NCI-H524 treated with DMSO at 0.1 percent for 48 hours (cell line): ENCODE data around the gene PKP1.

Experiments
- DNase-seq: peaks from one replicate; lab custom pipeline; 2025; lab: John Stamatoyannopoulos, UW

The PKP1 gene

DNA sequence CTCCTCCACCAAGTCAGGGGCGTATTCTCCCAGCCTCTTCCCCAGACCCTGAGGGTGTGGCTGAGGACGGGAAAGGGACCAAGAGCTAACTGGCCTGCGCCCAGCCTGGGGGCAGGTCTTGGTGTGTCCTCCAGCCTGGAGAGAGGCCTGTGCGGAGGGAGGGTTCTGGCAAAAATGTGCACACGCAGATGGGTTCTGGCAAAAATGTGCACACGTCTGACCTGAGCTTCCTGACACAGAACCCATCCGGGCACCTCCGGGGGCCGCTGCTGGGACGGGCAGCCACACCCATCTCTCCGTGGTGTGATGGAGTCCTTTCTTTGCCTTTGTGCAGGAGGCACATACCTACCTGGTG, 23.1 kb upstream of the PKP1 start:
- DNase-seq: no peak

DNA sequence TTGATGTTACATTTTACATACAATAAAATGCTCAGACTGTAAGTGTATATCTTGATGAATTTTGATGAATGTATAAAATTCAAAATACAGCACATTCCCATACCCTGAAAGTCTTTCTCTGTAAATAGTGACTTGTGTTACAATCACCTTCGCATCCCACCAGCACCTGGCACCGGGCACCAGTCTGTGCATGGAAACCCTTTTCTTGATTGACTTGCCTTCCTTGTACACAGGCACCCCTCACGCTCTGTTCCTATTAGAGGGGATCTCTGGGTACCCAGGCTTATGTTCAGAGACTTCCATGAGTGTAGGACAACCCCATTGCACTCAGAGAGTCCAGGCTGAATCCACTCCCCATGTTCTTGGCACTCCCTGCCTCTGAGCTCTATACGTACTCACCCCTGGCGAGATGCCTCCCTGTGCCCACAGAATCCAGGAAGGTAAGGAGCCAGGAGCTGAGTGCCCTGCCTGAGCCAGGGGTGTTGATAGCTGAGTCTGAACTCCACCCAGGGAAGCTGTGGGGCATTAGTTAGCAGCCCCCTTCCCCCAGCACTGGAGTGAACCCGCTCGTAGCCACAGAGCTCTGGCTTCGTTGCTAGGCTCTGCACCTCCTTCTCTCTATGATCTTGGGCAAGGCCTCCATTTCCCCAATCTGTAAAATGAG, 22.5 kb upstream of the PKP1 start:
- DNase-seq: no peak

DNA sequence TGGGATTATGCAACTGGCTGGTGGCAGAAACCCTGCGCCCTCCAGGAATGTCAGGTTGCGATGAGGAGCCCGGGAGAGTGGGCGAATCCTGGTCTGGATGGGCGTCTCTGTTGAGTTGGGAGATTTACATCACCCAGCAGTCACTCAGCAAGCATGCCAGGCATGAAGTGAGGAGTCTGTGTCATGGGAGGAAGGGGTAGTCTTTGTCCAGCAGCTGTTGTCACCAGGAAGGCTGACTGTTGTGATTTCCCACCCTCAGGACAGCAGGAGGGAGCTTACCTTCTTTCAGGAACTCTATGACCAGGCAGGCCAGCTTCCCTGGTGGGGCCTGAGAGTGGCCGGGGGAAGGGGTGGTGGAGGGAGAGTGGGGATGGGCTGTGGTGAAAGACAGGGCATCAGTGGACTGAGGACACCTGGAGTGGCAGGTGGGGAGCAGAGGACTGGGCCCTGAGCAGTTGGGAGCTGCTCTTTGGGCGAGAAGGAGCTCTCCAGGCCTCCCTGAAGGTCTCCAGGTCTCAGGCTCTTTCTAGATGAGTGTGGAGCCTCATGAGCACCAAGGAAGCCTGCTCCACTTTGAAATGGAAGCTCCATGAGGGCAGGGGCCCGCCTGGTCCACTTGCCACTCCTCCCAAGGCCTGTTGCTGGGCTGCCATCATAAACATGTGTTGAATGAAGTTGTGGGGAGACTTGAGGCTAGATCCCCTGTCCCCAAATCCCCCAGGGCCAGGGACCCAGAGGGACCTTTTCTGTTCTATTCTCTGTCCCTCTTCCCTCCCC, 21.3 kb upstream of the PKP1 start:
- no peak for DNase-seq

DNA sequence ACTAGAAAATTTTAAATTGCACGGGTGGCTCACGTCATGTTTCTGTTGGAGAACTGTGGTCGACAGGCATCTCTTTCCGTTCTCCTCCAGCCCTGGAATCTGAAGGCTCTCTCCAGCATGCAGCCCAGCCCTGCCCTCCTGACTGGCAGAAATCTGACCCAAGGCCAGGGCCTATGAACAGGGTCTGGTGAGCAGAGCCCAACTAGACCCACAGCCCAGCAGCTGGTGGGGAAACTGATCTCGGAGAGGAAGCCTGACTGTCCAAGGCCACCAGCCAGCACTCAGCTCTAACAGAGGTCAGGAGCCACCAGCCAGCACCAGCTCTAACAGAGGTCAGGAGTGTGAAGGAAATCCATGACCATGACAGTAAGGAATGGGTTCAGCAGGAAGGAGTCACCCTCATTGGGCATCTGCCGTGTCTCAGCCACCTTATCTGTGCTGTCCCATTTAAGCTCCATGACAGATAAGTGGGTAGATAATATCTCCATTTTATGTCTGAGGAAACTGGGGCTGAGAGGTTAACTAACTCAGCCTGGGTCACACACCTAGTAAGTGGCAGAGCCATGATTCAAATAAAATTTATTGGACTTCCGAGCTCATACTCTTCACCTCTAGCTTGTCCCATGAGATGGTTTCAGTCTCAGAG, 20.2 kb upstream of the PKP1 start:
- DNase-seq: no peak

DNA sequence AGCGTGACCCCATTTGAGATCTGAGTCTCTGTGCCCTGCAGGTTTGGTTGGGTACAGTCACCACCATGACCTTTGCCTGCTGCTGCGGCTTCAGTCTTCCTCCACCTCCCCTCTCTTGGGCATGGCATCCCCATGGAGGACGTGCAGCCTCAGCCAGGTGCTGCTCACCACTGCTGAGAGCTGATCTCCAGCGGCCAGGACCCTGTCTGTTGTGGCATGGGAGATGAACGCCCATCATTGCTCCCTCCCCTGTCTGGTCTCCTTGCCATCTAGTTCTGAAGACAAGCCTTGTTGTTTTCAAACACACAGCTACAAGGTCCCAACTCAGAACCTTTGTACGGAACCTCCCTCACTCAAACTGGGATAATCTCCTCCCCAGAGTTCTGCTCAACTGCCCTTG, 19.2 kb upstream of the PKP1 start:
- DNase-seq: no peak

DNA sequence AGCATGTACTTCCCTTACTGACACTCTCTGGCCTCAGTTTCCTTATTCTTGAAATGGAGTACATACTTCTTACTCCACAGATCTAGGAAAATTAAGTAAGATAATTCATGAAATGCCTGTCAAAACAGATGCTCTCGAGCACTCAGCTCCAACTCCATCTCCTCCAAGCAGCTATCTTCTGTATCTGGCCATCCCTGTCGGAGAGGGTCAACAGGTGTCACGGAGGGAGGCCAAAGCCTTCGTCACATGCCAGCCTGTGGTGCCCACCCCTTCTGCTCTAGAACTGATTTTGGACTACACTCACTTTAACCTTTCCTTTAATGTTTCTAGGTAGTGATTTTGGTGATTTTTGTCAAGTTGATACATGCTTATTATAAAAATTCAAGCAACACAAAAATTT, 18.8 kb upstream of the PKP1 start:
- DNase-seq: no peak

DNA sequence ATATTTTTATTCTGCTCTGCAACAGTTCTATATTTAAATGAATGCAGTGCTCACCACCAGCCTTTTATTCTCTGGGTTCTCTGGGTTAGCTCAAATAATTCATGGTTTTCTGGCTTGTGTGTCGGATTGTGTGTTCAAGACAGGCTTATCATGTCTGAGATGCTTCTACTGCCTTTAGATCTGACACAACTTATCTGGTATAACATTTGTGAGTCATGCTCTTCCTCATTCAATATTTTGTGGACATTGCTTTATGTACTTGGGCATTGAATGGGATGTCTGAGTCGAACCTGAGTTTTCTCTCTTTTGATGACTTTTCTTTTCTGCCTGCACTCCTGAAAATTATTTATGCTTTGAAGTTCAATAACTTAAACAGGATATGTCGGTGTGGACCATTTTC, 17.6 kb upstream of the PKP1 start:
- no peak for DNase-seq

DNA sequence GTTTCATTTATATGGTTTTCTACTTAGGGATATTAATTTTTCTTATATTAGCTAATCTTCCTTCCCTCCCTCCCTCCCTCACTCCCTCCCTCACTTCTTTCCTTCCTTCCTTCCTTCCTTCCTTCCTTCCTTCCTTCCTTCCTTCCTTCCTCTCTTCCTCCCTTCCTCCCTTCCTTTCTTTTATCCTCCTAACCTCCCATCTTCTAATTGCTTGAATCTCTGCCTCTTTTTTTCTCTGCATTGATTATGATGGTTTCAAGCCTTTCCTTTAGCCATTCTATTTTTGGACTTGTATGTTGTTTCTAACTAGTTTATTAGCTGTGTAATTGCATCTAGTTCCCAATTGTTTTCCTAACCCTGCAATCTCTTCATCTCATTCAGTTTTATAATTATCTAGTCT, 17.0 kb upstream of the PKP1 start:
- DNase-seq: no peak

DNA sequence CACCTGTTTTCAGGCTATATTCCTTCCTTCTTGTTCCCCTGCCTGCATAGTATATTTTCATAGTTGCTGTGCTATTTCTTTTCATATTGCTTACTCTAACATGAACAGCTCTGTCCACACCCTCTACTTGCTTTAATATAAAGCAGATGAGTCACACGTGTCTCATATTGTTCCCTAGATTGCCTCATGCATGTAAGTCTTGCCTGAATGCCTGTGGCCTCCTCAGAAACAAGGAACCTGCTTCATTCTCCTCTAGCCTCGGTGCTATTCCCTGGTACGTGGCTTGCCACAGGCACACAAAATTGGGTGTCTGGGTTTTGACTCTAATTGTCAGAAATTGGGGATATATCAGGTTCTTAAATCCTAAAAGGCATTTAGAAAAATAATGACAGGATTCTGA, 16.5 kb upstream of the PKP1 start:
- no peak for DNase-seq

DNA sequence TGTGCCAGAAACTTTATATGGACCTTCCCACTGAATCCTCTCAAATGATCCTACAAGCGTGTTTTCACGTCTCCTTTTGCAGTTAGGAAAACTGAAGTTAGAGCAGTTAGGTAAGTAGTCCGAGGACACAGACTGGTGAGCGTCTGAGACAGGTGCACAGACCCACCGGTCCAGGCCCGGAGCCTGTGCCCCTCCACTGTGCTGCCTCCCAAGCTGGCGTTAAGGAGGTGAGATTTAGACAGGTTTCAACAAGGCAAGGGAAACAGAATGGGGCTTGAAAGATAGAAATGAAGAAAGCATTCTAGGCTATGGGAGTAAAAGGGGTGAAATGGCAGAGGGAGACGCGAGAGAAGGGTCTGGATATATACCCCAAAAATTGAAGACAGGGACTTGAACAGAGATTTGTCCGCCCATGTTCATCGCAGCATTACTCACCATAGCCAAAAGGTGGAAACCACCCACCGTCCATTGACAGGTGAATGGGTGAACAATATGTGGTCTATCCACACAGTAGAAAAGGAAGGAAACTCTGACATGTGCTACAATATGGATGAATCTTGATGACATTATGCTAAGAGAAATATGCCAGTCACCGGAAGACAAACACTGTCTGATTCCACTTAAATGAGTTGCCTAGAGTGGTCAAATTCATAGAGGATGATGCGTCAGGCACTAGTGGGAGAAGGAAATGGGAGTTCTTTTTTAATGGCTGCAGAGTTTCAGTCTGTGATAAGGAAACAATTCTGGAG, 15.7 kb upstream of the PKP1 start:
- DNase-seq: no peak

DNA sequence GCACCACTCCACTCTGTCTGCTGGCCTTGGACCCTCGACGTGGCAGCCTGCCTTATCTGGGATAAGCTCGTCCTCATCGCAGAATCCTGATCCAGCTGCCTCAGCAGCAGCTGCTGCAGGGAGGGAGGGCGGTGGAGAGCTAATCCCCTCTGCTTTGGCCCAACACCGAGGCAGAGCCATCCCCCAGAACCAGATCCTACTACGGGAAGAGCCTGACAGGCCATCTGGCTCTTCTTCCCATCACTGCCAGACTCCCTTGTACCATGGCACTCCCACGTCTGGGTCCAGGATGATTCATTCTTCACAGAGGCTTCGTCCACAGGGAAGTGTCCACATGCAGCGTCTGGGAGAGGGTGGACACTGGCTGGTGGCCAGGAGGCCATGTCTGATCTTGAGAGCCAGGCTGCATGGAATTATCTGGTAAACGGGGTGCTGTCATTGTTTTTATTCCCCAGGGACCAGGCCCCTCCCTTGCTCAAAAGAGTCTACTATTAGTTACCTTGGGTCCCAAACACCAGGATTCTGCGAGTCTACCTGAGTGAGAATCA, 14.6 kb upstream of the PKP1 start:
- DNase-seq: peak; percentile 84

DNA sequence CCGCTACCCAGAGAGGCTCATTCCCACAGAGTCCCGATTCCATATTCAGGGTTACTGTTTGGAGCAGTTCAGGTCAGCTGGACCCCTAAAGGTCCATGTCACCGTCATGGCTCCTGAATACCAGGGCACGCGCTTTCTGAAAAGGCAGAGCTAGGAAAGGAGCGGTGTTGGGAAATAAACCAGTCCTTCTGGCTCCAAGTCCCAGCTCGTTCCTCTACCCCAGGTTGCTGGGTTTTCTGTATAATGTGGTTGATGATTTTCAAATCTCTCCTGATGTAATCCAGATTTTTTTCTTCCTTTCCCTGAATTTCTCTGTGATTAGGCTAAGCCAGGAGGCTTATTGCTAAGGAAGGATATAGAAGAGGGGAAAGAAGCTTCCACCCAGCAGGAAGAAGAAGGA, 14.0 kb upstream of the PKP1 start:
- DNase-seq: no peak

DNA sequence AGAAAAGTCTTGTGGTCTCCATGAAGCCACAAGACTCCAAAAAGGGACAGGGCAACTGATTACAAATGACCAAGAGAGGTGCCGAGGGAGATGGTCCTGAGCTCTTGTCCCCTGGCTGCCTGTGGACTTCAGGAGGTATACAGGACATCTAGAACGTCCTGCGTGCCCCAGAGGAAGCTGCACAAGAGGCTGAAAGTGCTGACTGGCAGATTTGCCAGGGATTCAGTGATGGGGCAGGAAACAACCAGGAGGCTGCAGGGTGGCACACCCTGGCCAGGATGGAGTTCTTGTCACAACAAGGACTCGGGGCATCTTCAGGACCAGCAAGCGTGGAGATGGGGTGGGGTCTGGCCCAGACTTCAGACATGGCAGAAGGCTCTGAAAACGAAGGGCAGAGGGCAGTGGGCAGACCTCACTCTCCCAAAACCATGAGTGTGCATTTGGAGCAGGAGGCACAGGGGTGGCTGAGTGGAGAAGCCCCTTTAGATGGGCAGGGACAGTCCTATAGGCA, 13.4 kb upstream of the PKP1 start:
- no peak for DNase-seq

DNA sequence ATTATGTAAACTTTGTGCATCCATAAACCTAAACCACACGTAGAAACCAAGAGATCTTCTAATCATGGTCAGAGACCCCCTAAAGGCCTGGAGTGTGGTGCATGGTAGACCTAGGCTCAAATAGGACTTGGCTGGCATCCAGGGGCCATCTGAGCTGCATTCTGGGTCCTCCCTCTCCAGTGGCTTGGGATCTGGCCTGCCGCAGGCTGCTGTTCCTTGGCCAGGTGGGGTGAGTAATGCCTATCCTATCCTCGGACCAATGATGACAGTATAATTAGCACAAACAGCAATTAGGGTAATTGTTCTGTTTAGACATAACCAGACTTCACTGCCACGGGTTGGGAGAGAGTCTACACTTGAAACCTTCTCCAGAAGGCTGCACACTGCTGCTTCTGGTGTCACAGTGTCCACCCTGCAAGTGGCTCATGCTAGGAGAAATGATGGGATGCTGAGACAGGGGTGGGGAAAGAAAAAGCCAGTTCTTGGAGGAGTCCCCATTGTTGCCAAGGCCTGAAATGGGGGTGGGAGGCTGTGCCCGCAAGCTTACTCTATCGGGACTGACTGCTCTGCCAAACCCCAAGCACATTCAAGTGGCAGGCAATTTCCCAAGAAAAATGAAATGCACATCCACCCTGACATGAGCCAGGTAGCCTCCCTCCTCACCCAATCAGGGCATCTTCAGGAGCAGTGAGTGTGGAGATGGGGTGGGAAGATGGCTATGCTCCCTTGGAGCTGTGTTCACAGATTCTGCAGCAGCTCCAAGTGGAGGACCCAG, 12.5 kb upstream of the PKP1 start:
- no peak for DNase-seq

DNA sequence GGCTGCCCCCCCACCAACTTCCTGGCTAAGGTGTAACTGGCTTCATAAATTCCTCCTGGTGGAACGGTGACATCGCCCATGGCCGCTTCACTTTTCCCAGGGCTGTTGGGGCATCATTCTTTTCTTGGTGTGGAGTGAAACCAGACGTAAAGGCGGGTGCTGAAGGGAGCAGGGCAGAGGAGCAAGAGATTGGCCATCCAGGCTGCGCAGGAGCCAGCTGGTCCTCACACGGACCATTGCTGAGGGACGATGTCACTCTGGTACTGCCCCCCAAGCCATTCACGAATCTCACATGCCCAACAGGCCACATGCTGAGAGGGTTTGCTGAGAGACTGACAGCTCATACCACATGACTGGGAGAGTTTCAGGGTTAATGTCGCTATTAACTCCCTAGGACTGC, 10.5 kb upstream of the PKP1 start:
- DNase-seq: no peak

DNA sequence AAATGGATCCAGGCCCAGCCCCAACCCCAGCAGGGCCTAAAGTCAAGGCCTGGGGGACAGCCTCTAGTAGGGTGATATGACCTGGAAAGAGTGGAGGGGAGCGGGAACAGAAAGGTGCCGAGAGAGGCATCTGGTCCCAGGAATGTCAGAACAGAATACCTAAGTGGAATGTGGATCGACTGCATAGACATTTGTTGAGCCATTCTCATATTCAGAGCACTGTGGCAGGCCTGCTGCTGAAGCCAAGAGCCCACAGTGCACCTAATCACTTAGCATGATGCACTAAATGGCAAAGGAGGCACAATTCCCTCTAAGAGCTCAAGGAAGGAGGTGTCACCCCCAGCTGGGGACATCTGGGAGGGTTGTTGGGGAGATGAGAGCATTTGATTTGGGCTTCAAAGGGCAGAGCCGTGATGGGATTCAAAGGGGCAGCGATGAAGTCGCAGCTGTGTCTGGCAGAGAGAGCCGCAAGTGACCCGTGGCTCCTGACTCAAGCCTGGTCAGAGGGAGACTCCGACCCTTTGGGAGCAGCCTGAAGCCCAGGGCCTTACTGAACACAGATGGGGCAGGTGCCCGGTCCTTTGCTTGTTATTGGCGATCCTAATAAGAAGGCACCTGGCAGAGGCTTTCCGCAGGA, 8.6 kb upstream of the PKP1 start:
- DNase-seq: no peak

DNA sequence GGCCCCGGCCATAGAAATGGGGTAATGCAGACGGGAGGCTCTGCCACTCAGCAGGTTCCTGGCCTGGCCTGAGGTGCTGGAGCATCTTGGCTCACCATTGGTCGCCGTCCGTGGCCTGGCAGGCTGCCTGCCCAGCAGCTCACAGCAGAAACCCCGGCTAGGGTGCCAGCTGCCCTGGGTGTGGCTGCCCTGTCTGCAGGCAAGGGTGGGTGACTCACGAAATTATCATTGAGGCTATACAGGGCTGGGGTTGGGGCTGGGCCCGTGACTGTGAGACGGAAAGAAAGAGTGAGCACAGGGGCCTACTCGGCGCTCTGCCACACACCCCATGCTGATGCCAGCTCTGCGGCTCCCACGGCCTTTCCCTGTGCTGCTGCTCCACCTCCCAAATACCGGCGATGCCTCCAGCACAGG, 8.0 kb upstream of the PKP1 start:
- DNase-seq: no peak

DNA sequence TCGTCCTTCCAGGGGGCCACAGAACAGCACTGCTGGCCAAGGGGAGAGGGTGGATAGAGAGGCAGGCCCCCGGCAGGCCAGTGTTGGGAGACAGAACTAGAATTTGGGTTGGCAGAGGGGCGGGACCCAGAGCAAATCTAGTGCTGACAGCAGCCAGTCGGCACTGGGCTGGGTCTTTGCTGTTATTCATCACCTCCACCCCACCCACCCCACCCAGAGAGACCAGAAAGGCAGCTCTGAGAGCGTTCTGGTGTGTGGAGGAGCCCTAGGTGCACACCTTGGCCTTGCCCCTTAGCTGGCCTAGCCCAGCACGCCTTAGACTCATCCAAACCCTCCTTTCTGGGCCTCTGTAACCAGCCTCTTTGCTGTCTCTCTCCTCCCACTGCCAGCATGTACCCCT, 6.4 kb upstream of the PKP1 start:
- no peak for DNase-seq

DNA sequence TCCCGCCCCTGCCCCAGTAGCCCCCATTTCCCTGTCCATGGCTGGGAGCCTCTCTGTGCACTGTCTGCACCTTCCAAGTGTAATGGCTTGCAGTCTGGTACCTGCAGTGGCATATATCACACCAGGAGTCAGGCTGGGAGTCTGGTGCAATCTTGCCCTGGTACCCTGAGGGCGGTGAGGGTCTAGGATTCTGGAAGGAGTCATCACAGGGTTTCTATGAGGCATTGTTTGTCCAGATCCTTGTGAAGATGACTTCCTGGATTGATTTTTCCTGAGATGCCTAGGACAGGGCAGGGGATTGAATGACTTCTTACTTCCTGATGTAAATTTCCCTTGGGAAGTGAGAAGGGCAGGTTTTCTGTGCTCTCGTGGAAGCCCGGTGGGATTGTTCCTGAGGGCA, 5.9 kb upstream of the PKP1 start:
- no peak for DNase-seq

DNA sequence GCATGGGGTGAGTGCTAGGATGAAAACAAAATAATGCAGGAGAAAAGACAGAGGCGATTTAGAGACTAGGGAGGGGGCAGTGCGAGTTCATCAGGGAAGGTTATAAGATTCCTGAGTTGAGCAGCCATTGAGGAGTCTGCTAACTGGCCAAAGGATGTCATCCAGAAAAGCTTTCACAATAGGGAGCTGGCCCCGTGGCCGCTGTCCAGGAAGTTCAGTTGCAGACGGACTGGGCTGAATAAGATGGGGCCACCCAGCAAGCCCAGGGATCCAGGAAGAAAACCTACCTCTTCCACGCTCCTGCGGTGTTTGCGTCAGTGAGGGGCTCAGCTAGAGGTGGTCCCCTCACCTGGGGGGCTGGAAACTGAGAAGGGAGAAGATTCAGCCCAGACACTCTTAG, 4.0 kb upstream of the PKP1 start:
- no peak for DNase-seq

DNA sequence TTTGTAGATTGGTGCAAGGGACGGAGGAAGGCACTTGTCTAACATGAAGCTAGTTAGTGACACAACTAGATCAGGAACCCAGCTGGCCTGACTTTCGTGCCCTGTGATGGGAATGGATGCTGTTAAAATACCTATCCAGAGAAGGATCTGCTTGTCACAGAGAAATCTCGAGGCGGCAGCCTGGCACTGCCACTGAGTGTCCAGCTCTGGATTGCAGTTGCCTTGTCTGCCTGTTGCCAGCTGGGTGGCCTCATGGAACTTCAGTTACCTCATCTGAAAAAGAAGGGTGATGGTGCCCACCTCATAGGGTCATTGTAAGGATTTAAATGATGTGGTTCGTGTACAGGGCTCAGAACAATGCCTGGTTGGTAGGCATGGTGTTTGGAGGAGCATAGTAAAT, 2.4 kb upstream of the PKP1 start:
- no peak for DNase-seq
